Measurements from ENCODE around the gene APRT. TPM values are rescaled to one million over a fixed set of nuclear protein-coding genes. Genes with fewer than 3 reads are reported as not detected.

Gene APRT
- total and polyA plus RNA-seq, 2 of the 8 experiments (the other 6 are each of a cell fraction or from before 2014, with no cell fraction given) = 221 to 267 TPM

GRCh38 chr16:88763502-88764053, 48.1 kb downstream of the APRT start (continued):
- TF ChIP-seq KDM5A (IDR thresholded peaks at IDR 0.05; ENCODE audit: low read length) (no peak), CBX8 (IDR thresholded peaks at IDR 0.05; ENCODE audit: borderline replicate concordance, low read depth, low read length) (no peak), SP1 (IDR thresholded peaks at IDR 0.05; ENCODE audit: low read depth, low read length) (peak; percentile 68), POU5F1 (IDR thresholded peaks at IDR 0.05; ENCODE audit: low read depth, low read length) (no peak), RXRA (IDR thresholded peaks at IDR 0.05; ENCODE audit: insufficient read depth, low read depth, low read length) (0 out of 2 replicates have a peak, but pooled peaks have one; percentile 41), BCL11A (IDR thresholded peaks at IDR 0.05; ENCODE audit: low read depth in 2 of 2, low read length in 2 of 2) (peak in 1 of 2 experiments; percentile 6), JUND (IDR thresholded peaks at IDR 0.05; ENCODE audit: low read length) (peak; percentile 33; the same call in 1 of the 2 replicates), EGR1 (IDR thresholded peaks at IDR 0.05; ENCODE audit: borderline replicate concordance, low read depth, low read length) (0 out of 2 replicates have a peak, but pooled peaks have one; percentile 6), TBP (IDR thresholded peaks at IDR 0.05; ENCODE audit: low read depth, low read length) (no peak), ASH2L (IDR thresholded peaks at IDR 0.05; ENCODE audit: low read length) (peak; percentile 52), SAP30 (IDR thresholded peaks at IDR 0.05; ENCODE audit: insufficient read depth, insufficient replicate concordance, low read length) (peak; percentile 32), TAF7 (optimal IDR thresholded peaks at IDR 0.05; ENCODE audit: borderline replicate concordance, low read depth, low read length) (no peak), SIN3A (conservative IDR thresholded peaks at IDR 0.05 in 1 of 2, IDR thresholded peaks at IDR 0.05 in 1 of 2; ENCODE audit: low read depth in 1 of 2, low read length in 2 of 2) (peak; percentile 35 to 82; a peak in 2 of 4 replicates), TEAD4 (IDR thresholded peaks at IDR 0.05; ENCODE audit: low read depth, low read length) (peak; percentile 93)
- TF ChIP-seq, protein P1, sequence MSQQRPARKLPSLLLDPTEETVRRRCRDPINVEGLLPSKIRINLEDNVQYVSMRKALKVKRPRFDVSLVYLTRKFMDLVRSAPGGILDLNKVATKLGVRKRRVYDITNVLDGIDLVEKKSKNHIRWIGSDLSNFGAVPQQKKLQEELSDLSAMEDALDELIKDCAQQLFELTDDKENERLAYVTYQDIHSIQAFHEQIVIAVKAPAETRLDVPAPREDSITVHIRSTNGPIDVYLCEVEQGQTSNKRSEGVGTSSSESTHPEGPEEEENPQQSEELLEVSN (IDR thresholded peaks at IDR 0.05) = no peak

All from H1 (cell line).